ENCODE measurements around the gene SUCLG2.

Gene SUCLG2

GRCh38 chr3:67325231-67325630 lies 329.2 kb downstream of the SUCLG2 start:
- DNase-seq (ENCODE audit: low read depth in 1 of 2, low spot score in 1 of 2): no peak
